VCaP (cell line): Measurements from ENCODE around the gene ITGA11.

ENCODE experiments used
- H3K27ac ChIP-seq: fragments of 450-650 bp; 2 replicates; pipeline ENCODE4 v1.5.1; 2017
- CTCF ChIP-seq: fragments of 450-650 bp; conservative IDR thresholded peaks from 2 replicates; pipeline ENCODE4 v1.5.1; 2017; ENCODE audit warnings: mild to moderate bottlenecking, moderate library complexity

The ITGA11 gene

GRCh38 chr15:68285259-68285980 is 146.5 kb downstream of the ITGA11 start:
- H3K27ac ChIP-seq = no peak overlapping the region
- TF ChIP-seq CTCF = no peak

- no peak for TF ChIP-seq CTCF
- H3K27ac ChIP-seq = no peak overlapping the region
Measured at GRCh38 chr15:68284616-68285258, 147.2 kb downstream of the ITGA11 start.

- H3K27ac ChIP-seq = no peak overlapping the region
- TF ChIP-seq CTCF = no peak
Measured at GRCh38 chr15:68283401-68283800, 148.6 kb downstream of the ITGA11 start.

- TF ChIP-seq CTCF = no peak
- peak overlapping the region; percentile 98; the same call in 1 of the 2 replicates for H3K27ac ChIP-seq
Measured at GRCh38 chr15:68281008-68281407, 151.0 kb downstream of the ITGA11 start.

- TF ChIP-seq CTCF = no peak
- peak overlapping the region; percentile 98 for H3K27ac ChIP-seq
Measured at GRCh38 chr15:68279779-68280753, 151.9 kb downstream of the ITGA11 start.

GRCh38 chr15:68278595-68279405 is 153.2 kb downstream of the ITGA11 start:
- H3K27ac ChIP-seq = peak overlapping the region; percentile 98
- TF ChIP-seq CTCF = no peak
